Epithelial cell of esophagus (primary cell): ENCODE measurements around the gene MBP.

ENCODE experiments used
- DNase-seq: peaks from one replicate; pipeline ENCODE4 v3.0.0; 2010; ENCODE audit warnings: low read depth
- H3K4me3 ChIP-seq: 2 replicates; pipeline ENCODE4 v1.5.1; 2011; ENCODE audit warnings: mild to moderate bottlenecking, low read length, control low read depth
- CTCF ChIP-seq: IDR thresholded peaks from 2 replicates; pipeline ENCODE4 v1.5.1; 2011; ENCODE audit warnings: low read depth, mild to moderate bottlenecking, low read length, control low read depth, inconsistent platforms; ENCODE audit not compliant: insufficient read depth; ENCODE audit errors: missing control alignments

The MBP gene

DNA sequence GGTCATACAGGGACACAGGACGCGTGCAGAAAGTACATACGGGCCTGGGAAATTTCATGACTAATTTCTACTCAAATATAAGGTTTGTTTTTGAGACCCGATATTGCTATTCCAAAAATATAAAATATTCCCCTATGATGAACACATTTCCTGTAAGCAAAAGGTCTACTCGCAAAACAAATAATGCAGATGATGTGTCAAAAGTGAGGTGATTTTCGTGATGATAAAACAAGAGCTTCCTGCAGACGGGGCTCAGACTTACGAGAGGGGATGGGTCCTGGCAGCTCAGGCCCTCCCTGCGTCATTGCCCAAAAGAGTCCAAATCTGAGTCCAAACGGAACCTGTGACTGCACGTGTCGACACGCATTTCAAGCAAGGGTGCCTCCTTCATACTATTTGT is 62.7 kb downstream of the MBP start:
- H3K4me3 ChIP-seq: no peak overlapping the region
- DNase-seq: no peak
- no peak for TF ChIP-seq CTCF

- DNase-seq: no peak
- TF ChIP-seq CTCF: no peak
- no peak overlapping the region for H3K4me3 ChIP-seq
Observed at GRCh38 chr18:77069482-77069881, 63.1 kb downstream of the MBP start.

DNA sequence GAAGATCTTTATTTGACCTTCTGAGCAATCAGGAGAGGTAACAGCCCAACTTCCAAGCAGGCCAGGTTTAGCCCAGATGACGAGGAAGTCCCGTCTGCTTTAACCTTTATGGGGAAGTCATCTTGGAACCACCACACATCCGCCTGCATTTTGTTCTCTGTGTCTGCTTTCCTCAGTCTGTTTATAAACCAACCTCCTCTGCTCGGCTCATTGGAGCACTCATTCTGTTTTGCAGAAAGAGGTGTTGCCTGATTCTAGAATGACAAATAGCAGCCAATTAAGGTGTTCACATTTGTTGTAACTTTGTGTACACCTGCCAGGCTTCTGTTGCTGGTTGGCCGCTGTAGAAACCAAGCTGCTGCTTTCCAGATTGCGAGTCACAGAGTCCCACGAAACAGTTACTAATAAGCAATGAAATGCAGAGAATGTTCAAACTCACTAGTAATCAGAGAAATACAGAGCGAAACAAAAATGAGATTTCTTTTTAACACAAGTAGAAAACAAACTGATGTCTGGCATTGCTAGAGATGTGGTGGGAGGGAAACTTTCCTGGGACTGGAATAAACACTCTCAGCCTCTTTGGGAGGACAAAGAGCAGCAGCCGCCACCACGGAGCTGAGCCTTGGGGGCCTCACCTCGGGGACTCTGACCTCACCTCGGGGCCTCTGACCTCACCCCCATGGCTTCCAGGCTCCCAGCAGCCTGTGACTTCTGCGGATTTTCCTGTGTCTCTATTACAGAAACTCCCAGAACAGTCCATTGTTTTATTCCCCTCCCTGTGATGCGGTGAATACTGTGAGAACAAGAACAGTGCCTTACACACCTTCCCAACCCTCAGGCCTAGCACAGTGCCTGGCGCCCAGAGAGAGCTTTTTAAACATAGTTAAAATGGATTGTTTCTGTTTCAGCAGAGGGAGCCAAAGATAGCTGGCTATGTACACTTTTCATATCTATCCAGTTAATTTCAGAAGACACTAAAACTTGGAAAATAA is 64.0 kb downstream of the MBP start:
- no peak for TF ChIP-seq CTCF
- DNase-seq: peak; percentile 70

GRCh38 chr18:77067291-77068061 is 65.1 kb downstream of the MBP start:
- TF ChIP-seq CTCF: no peak
- H3K4me3 ChIP-seq: no peak overlapping the region
- DNase-seq: peak; percentile 78

More for the DNA sequence above, 64.0 kb downstream of the MBP start:
- H3K4me3 ChIP-seq: no peak overlapping the region

GRCh38 chr18:77066689-77067088 is 65.9 kb downstream of the MBP start:
- DNase-seq: no peak
- H3K4me3 ChIP-seq: no peak overlapping the region
- TF ChIP-seq CTCF: no peak

- no peak for DNase-seq
- no peak for TF ChIP-seq CTCF
- H3K4me3 ChIP-seq: no peak overlapping the region
Observed at GRCh38 chr18:77066101-77066500, 66.5 kb downstream of the MBP start.
